NB4 (cell line): Measurements from ENCODE around the gene ARHGEF38.

Experiments
- TF ChIP-seq, protein P1 (sequence below): IDR thresholded peaks from one replicate; pipeline ENCODE4 v1.5.1; 2012; ENCODE audit warnings: low read depth, low read length
- TF ChIP-seq, protein P2 (sequence below): IDR thresholded peaks from 2 replicates; pipeline ENCODE4 v1.6.1; 2011; ENCODE audit warnings: low read depth, low read length

- TF ChIP-seq, protein P1, sequence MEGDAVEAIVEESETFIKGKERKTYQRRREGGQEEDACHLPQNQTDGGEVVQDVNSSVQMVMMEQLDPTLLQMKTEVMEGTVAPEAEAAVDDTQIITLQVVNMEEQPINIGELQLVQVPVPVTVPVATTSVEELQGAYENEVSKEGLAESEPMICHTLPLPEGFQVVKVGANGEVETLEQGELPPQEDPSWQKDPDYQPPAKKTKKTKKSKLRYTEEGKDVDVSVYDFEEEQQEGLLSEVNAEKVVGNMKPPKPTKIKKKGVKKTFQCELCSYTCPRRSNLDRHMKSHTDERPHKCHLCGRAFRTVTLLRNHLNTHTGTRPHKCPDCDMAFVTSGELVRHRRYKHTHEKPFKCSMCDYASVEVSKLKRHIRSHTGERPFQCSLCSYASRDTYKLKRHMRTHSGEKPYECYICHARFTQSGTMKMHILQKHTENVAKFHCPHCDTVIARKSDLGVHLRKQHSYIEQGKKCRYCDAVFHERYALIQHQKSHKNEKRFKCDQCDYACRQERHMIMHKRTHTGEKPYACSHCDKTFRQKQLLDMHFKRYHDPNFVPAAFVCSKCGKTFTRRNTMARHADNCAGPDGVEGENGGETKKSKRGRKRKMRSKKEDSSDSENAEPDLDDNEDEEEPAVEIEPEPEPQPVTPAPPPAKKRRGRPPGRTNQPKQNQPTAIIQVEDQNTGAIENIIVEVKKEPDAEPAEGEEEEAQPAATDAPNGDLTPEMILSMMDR: no peak
- TF ChIP-seq, protein P2, sequence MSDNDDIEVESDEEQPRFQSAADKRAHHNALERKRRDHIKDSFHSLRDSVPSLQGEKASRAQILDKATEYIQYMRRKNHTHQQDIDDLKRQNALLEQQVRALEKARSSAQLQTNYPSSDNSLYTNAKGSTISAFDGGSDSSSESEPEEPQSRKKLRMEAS: no peak
Observed at GRCh38 chr4:105661028-105661427, 108.6 kb downstream of the ARHGEF38 start.
